GM10266 (cell line): Measurements from ENCODE around the gene TMEM178B.

ENCODE experiments used
- DNase-seq: peaks from one replicate; pipeline ENCODE4 v3.0.0; 2012; ENCODE audit errors: extremely low spot score
- CTCF ChIP-seq: IDR thresholded peaks from 2 replicates; pipeline ENCODE4 v1.5.1; 2012; ENCODE audit warnings: mild to moderate bottlenecking, low read depth; ENCODE audit not compliant: control insufficient read depth, insufficient read depth; ENCODE audit errors: missing control alignments

The TMEM178B gene

GRCh38 chr7:141408440-141408839 is 334.6 kb downstream of the TMEM178B start:
- TF ChIP-seq CTCF, result no peak
- no peak for DNase-seq

DNA sequence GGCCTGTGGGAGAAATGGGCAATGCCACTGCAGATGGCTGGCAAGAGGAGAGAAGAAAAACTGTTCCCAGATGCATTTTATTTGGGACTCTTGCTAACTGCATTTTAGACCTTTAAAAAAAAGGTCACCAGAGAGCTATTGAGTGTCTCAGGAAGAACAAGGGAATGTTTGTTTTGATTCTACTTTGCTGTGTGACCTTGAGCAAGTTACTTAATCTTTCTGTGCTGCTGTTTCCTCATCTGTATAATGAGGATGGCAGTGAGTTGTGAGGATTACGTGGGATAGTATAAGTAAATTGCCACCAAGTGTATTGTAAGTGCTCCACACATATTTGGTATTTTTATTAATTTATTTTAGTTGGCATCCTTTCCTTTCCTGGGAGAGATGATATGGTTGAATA is 335.4 kb downstream of the TMEM178B start:
- no peak for TF ChIP-seq CTCF
- no peak for DNase-seq

DNA sequence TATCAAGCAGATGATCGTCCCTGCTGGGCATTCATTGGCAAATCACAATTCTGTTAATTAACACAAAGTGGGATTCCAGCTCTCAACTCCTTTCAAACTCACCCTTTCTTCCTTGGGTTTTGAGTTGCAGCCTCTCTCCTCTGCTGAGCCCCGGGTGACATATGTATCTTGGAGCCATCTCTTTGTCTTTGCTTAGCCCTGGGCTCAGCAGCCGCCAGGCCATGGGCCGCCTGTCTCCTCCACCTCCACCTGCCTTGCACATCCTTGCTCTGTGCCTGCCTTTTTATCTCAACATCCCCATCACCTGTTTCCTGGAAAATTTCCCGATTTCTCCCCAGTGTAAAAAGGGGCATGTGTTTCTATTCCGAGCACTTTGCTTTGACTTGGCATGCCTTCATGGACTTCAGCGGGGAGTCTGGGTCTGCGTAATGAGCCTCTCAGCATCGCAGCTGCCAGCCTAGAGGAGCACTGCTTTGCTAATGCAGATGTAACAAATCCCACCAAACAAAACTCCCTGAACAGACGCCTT is 336.0 kb downstream of the TMEM178B start:
- no peak for DNase-seq
- TF ChIP-seq CTCF, result no peak

- DNase-seq, result no peak
- no peak for TF ChIP-seq CTCF
Measured at GRCh38 chr7:141410353-141411000, 336.6 kb downstream of the TMEM178B start.

GRCh38 chr7:141411133-141411532 is 337.3 kb downstream of the TMEM178B start:
- no peak for DNase-seq
- no peak for TF ChIP-seq CTCF

- no peak for DNase-seq
- no peak for TF ChIP-seq CTCF
Measured at GRCh38 chr7:141415999-141416398, 342.1 kb downstream of the TMEM178B start.

DNA sequence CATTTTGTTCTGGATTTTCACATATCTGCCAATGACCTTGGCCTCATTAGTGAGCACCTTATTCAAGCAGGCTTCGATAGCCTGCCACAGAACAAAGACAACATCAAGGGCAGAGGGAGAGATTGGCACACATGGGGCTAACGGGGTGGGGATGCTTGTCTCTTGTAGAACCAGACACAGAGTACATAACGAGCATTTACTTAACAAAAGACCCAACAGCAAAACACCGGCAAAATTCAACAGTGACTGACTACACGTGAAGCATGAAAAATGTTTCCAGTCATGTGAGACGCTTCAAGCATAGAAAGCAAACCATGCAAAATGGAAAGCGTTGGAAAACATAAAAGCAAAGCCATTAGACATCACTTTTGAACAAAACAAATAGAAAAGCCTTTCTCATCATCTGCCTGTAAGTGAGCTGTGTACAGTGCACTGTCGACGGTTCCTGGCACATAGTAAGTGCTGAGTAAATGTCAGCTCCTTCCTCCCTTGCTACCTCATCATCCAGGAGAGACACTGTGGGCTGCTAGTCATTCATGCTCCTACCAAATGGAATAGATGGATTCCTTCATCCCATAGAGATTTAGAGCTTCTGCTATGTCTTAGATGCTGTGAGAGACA is 342.9 kb downstream of the TMEM178B start:
- DNase-seq, result no peak
- no peak for TF ChIP-seq CTCF
